Spleen (tissue), 11 donors: Measurements from ENCODE around the gene CDK2AP2. TPM values are rescaled to one million over a fixed set of nuclear protein-coding genes. Genes with fewer than 3 reads are reported as not detected.

Experiments used
- DNase-seq: peaks from one replicate; pipeline ENCODE4 v3.0.0-alpha.2; 2020
- H3K27ac ChIP-seq, 8 donors: fragments of 200-600 bp; sonication (generic) in 7 of 8; 1 replicate in 4 of 8; 2 replicates in 4 of 8; pipeline versions ENCODE4 v1.5.0 to v1.8.0; 2016 to 2021; ENCODE audit warnings: inconsistent platforms in 4 of 8, mild to moderate bottlenecking in 4 of 8, moderate library complexity in 1 of 8
- H3K27me3 ChIP-seq, 7 donors: fragments of 200-600 bp; sonication (generic) in 6 of 7; replicated peaks in 1 of 7; 1 replicate in 4 of 7; 2 replicates in 3 of 7; pipeline versions ENCODE4 v1.5.0 to v1.8.0; 2016 to 2021; ENCODE audit warnings: inconsistent platforms in 3 of 7, mild to moderate bottlenecking in 1 of 7
- H3K36me3 ChIP-seq, 6 donors: fragments of 200-600 bp; sonication (generic) in 5 of 6; 1 replicate in 4 of 6; 2 replicates in 2 of 6; pipeline versions ENCODE4 v1.5.0 to v1.8.0; 2016 to 2021; ENCODE audit warnings: inconsistent platforms in 2 of 6
- H3K4me1 ChIP-seq, 6 donors: fragments of 200-600 bp; sonication (generic) in 5 of 6; 1 replicate in 3 of 6; 2 replicates in 3 of 6; pipeline versions ENCODE4 v1.5.0 to v1.8.0; 2016 to 2021; ENCODE audit warnings: inconsistent platforms in 3 of 6
- H3K4me3 ChIP-seq, 8 donors: fragments of 200-600 bp; sonication (generic) in 7 of 8; 1 replicate in 4 of 8; 2 replicates in 4 of 8; pipeline versions ENCODE4 v1.5.0 to v1.8.0; 2016 to 2021; ENCODE audit warnings: inconsistent platforms in 4 of 8, mild to moderate bottlenecking in 4 of 8, moderate library complexity in 2 of 8
- H3K9me3 ChIP-seq, 8 donors: fragments of 200-600 bp; sonication (generic) in 7 of 8; 1 replicate in 4 of 8; 2 replicates in 4 of 8; pipeline versions ENCODE4 v1.5.0 to v1.8.0; 2016 to 2021; ENCODE audit warnings: inconsistent platforms in 4 of 8
- CTCF ChIP-seq, 11 experiments: fragments of 200-600 bp in 7 of 11; fragments of 450-650 bp in 4 of 11; sonication (generic) in 4 of 11; IDR thresholded peaks in 8 of 11; conservative IDR thresholded peaks in 3 of 11; 1 replicate in 7 of 11; 2 replicates in 4 of 11; pipeline versions ENCODE4 v1.4.0 to v1.8.0; 2016 to 2021; ENCODE audit warnings: antibody characterized with exemption in 11 of 11, inconsistent platforms in 4 of 11, mild to moderate bottlenecking in 1 of 11
- POLR2A ChIP-seq, 3 donors: fragments of 450-650 bp; IDR thresholded peaks; one replicate each; pipeline ENCODE4 v1.5.1; 2017; ENCODE audit warnings: antibody characterized with exemption in 3 of 3, mild to moderate bottlenecking in 1 of 3
- POLR2AphosphoS5 ChIP-seq, 3 donors: sonication (generic); formaldehyde crosslinking; IDR thresholded peaks; one replicate each; pipeline ENCODE4 v1.5.1; 2017; ENCODE audit warnings: antibody characterized with exemption in 3 of 3
- WGBS, 5 donors: extraction: QIAGEN DNeasy Blood & Tissue Kit in 3 of 5; methylation state at CpG; one replicate each; pipeline versions ENCODE4 v1.1.5 to v1.1.7; 2013 to 2018; 5-methylcytosine and 5-hydroxymethylcytosine counted together
- intact Hi-C: fragments of 100-400 bp; cut with DNase I; formaldehyde crosslinking; loops from one replicate; pipeline ENCODE4 v1.15.0; 2023; ENCODE audit warnings: low total_unique reads
- polyA plus RNA-seq, 3 donors: library from polyadenylated mRNA; stranded (reverse); fragments of 200-250 nt; gene quantifications; one replicate each; pipeline ENCODE4 v1.2.1, GENCODE V29; 2013
- total RNA-seq, 7 donors: library from RNA; depleted of rRNA in 3 of 7; stranded (reverse); fragments of >200 nt in 3 of 7; fragmentation: NEBNext Ultra II Directional in 4 of 7; extraction: Animal tissue kit (Norgen Biotek cat#: 25700) in 4 of 7; gene quantifications; one replicate each; pipeline versions ENCODE4 v1.1.0 to v1.2.1, GENCODE V29; 2016 to 2021
- donor health status: healthy with polysubstance abuse.
- donor health status: DM: no; HTN: no; CAD: no; lungs with moderate emphysema.
- donor health status: DM: no; HTN: no; CAD: no.
- donor health status: Bipolar disorder and iron deficiency.
- donor health status: healthy.
- donor health status: DM: no; HTN: no; CAD: no.
- donor health status: DM: yes; HTN: yes; CAD: no.

The CDK2AP2 gene
- total and polyA plus RNA-seq, 10 donors: 32.9 to 57.1 (median 42.6) TPM

GRCh38 chr11:67505605-67506396, 2.2 kb downstream of the CDK2AP2 start:
- peaks cover 32 to 80% (median 60%) of the 10 kb centered on the region in 6 donors for H3K4me1 ChIP-seq

GRCh38 chr11:67504950-67505581, 2.9 kb downstream of the CDK2AP2 start, which contains the start of gene PITPNM1:
TSS of gene PITPNM1 (minus strand) at chr11:67505363. CDS start at chr11:67504180, 1,183 bp downstream.
- peak; percentile 97 for DNase-seq
- WGBS, 5 donors: 1 to 3% (median 2%) methylated on average over 31 to 58 of the region's 58 CpGs
- peak; percentile 75 to 81 (median 75) for TF ChIP-seq POLR2AphosphoS5 (IDR thresholded peaks at IDR 0.05)
- no peak for TF ChIP-seq CTCF (IDR thresholded peaks at IDR 0.05 in 8 of 11, conservative IDR thresholded peaks at IDR 0.05 in 3 of 11)
- H3K9me3 ChIP-seq: no peaks in the 10 kb centered on the region
- peak within 1 kb of the TSS; percentile 75 to 99 (median 98) for H3K27ac ChIP-seq
- intact Hi-C loops: loop anchor here (5.0 kb wide), 1 partner anchor 108 kb away; no protein-coding TSS in a partner anchor
- H3K4me3 ChIP-seq: peak within 1 kb of the TSS; percentile 67 to 97 (median 87)
- peaks cover 0 to 23% (median 0%) of the 10 kb centered on the region in 7 donors for H3K27me3 ChIP-seq
- H3K4me1 ChIP-seq: peaks cover 32 to 85% (median 61%) of the 10 kb centered on the region in 6 donors
- peaks cover 0 to 45% (median 20%) of the 10 kb centered on the region in 6 donors for H3K36me3 ChIP-seq

More at GRCh38 chr11:67505605-67506396, 2.2 kb downstream of the CDK2AP2 start:
- peak overlapping the region; percentile 67 to 97 (median 87) for H3K4me3 ChIP-seq
- peak overlapping the region; percentile 75 to 99 (median 98) for H3K27ac ChIP-seq
- WGBS, 5 donors: 0 to 14% (median 9%) methylated on average over 7 to 17 of the region's 17 CpGs
- intact Hi-C loops: loop anchor here (5.0 kb wide), 1 partner anchor 108 kb away; no protein-coding TSS in a partner anchor
- H3K9me3 ChIP-seq: no peaks in the 10 kb centered on the region
- H3K36me3 ChIP-seq: peaks cover 0 to 38% (median 16%) of the 10 kb centered on the region in 6 donors
- H3K27me3 ChIP-seq: peaks cover 0 to 23% (median 0%) of the 10 kb centered on the region in 7 donors
- peak; percentile 97 for DNase-seq
- TF ChIP-seq POLR2AphosphoS5 (IDR thresholded peaks at IDR 0.05): peak; percentile 84 to 92 (median 85)
- no peak for TF ChIP-seq POLR2A (IDR thresholded peaks at IDR 0.05)
- peak; percentile 96 to 99 (median 97) for TF ChIP-seq CTCF (IDR thresholded peaks at IDR 0.05 in 8 of 11, conservative IDR thresholded peaks at IDR 0.05 in 3 of 11)

- peak in 1 of 3 donors; percentile 17 for TF ChIP-seq POLR2AphosphoS5 (IDR thresholded peaks at IDR 0.05)
- no peak for TF ChIP-seq CTCF (IDR thresholded peaks at IDR 0.05 in 8 of 11, conservative IDR thresholded peaks at IDR 0.05 in 3 of 11)
- H3K9me3 ChIP-seq: no peaks in the 10 kb centered on the region
- peaks cover 0 to 53% (median 24%) of the 10 kb centered on the region in 6 donors for H3K36me3 ChIP-seq
- DNase-seq: peak; percentile 88
- H3K4me3 ChIP-seq: peak overlapping the region; percentile 67 to 97 (median 87)
- H3K27me3 ChIP-seq: peaks cover 0 to 23% (median 0%) of the 10 kb centered on the region in 7 donors
- H3K27ac ChIP-seq: peak overlapping the region; percentile 75 to 99 (median 98)
- WGBS, 5 donors: 0 to 3% (median 3%) methylated on average over 27 to 101 of the region's 101 CpGs
- H3K4me1 ChIP-seq: peaks cover 32 to 84% (median 61%) of the 10 kb centered on the region in 6 donors
- intact Hi-C loops: no loop called here
Measured at GRCh38 chr11:67504005-67504949, 3.7 kb downstream of the CDK2AP2 start.
